ENCODE results near the gene DUT.

GRCh38 chr15:48380198-48380597, 49.0 kb downstream of the DUT start:
- no peak for TF ChIP-seq CTCF (IDR thresholded peaks at IDR 0.05; ENCODE audit: insufficient read depth, low read length)
- TF ChIP-seq REST (IDR thresholded peaks at IDR 0.05; ENCODE audit: insufficient replicate concordance, low read depth): no peak
- no peak for TF ChIP-seq POLR2AphosphoS5 (IDR thresholded peaks at IDR 0.05; ENCODE audit: low read depth)
- TF ChIP-seq GABPA (IDR thresholded peaks at IDR 0.05; ENCODE audit: low read depth): no peak
